Measurements from ENCODE around the gene SERPINA9. TPM values are rescaled to one million over a fixed set of nuclear protein-coding genes. Genes with fewer than 3 reads are reported as not detected.
A peak's percentile ranks its signal among the peaks of the same experiment; 100 is the strongest.

The SERPINA9 gene
- total RNA-seq, 1 donor from 2014 or later, result not detected

DNA sequence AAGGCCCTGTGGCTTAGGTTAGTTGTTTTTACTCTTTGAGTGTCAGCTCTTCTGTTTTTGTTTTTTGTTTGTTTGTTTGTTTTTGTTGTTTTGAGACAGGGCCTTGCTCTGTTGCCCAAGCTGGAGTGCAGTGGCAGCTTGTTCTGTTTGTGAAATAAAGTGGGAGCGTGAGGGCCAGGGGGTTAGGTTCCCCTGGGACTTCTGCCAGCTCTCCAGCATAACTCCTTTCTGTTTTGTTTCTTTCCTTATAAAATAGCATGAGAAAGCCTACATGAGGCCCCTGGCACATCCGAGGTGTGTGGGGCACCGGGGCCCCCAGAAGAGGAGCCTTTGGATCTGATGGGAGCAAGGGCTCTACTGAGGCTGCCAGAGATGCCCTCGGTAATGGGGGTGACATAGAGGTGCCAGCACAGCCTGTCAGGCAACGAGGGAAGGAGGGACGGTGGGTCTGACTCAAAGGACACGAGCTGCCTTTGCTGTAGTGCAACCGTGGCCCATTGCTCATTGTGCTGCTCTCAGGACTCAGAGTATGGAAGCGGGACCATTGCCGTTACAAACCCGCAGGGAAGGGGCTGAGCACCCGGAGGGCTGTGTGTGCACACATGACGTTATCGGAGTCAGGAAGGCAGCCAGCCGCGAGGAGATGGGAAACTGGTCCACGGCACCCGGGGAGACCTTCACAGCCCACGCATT lies 14.3 kb downstream of the SERPINA9 start:
- intact Hi-C loops (cut with DNase I), result no loop called here
- H3K27ac ChIP-seq, result no peak overlapping the region
- no peaks in the 10 kb centered on the region for H3K27me3 ChIP-seq
- peak in 1 of 2 donors; percentile 58 for DNase-seq (ENCODE audit: low spot score in 2 of 2)
- H3K36me3 ChIP-seq, result no peaks in the 10 kb centered on the region
- no peaks in the 10 kb centered on the region for H3K9me3 ChIP-seq
- no peaks in the 10 kb centered on the region for H3K4me1 ChIP-seq
- TF ChIP-seq, protein P1, sequence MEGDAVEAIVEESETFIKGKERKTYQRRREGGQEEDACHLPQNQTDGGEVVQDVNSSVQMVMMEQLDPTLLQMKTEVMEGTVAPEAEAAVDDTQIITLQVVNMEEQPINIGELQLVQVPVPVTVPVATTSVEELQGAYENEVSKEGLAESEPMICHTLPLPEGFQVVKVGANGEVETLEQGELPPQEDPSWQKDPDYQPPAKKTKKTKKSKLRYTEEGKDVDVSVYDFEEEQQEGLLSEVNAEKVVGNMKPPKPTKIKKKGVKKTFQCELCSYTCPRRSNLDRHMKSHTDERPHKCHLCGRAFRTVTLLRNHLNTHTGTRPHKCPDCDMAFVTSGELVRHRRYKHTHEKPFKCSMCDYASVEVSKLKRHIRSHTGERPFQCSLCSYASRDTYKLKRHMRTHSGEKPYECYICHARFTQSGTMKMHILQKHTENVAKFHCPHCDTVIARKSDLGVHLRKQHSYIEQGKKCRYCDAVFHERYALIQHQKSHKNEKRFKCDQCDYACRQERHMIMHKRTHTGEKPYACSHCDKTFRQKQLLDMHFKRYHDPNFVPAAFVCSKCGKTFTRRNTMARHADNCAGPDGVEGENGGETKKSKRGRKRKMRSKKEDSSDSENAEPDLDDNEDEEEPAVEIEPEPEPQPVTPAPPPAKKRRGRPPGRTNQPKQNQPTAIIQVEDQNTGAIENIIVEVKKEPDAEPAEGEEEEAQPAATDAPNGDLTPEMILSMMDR (IDR thresholded peaks at IDR 0.05), result no peak
- no peak overlapping the region for H3K4me3 ChIP-seq

DNA sequence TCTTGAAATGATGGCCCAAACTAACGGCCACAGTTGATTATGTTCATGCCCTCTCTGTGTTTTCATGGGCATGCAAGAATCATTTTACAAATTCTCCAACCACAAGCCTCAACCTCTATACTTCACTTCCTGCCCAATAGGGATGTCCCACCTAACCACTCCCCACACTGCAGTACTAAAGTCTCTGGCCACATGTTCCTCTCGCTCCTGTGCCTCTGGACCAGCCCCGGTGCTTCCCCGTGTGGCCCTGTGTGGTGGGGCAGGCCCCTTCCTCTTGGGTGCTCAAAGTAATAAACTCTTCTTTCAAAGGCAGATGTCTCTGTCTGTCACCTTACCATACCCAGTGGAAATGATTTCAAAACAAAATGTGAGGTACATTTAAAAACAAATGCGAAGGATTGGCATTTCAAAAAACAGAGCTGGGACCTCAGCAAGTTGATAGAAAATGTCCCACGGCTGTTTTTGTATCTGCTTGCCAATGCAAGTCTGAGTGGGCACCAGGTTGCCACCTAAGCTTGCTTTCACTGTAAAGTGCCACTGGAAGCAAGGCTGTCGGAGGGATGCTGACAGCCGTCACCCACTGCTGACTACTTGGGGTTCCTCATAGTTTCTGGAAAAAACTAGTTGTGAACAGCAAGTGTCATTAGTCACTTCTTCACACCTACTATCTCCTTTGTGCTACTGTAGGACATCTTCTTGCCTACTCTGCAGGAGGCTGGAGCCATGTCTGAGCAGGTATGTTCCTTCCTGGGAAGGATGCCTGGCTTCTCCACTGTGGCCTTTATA lies 15.2 kb downstream of the SERPINA9 start:
- H3K27ac ChIP-seq, result no peak overlapping the region
- H3K4me1 ChIP-seq, result no peaks in the 10 kb centered on the region
- peak in 1 of 2 donors; percentile 28 for DNase-seq (ENCODE audit: low spot score in 2 of 2)
- H3K27me3 ChIP-seq, result no peaks in the 10 kb centered on the region
- H3K9me3 ChIP-seq, result no peaks in the 10 kb centered on the region
- intact Hi-C loops (cut with DNase I), result no loop called here
- no peak overlapping the region for H3K4me3 ChIP-seq
- TF ChIP-seq, protein P1 (IDR thresholded peaks at IDR 0.05), result no peak
- no peaks in the 10 kb centered on the region for H3K36me3 ChIP-seq

DNA sequence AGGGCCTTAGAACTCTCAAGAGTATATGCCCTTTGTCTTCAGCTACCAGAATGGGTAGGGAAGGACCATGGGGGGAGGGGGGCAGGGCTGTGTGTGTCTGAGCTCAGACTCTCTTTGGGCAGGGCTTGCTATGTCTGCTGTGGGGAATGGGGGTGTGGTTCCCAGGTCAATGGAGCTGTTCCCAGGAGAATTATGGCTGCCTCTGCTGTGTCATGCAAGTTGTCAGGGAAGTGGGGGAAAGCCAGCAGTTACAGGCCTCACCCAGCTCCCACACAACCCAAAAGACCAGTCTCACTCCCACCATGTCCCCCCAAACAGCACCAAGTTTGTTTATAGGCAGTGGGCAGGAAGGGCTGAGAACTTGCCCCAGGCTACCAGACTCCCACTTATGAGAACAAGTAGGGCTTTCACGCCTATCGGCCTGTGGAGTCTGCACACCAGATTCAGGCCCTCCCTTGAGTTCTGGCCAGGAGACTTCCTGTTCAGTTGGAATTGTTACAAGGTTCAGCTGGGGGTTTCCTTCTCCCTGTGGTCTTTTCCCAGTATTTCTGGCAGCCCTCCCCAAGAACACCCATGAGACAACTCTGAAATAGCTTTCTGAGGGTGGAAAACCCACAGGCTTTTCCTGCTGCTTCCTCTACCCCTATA lies 17.3 kb downstream of the SERPINA9 start:
- TF ChIP-seq, protein P1 (IDR thresholded peaks at IDR 0.05), result no peak
- peak in 1 of 2 donors; percentile 18 for DNase-seq (ENCODE audit: low spot score in 2 of 2)
- Histone ChIP-seq H3K36me3 (no peaks in the 10 kb centered on the region), H3K9me3 (no peaks in the 10 kb centered on the region), H3K4me3 (no peak overlapping the region), H3K4me1 (no peaks in the 10 kb centered on the region), H3K27ac (no peak overlapping the region), H3K27me3 (no peaks in the 10 kb centered on the region)
- intact Hi-C loops (cut with DNase I), result no loop called here

DNA sequence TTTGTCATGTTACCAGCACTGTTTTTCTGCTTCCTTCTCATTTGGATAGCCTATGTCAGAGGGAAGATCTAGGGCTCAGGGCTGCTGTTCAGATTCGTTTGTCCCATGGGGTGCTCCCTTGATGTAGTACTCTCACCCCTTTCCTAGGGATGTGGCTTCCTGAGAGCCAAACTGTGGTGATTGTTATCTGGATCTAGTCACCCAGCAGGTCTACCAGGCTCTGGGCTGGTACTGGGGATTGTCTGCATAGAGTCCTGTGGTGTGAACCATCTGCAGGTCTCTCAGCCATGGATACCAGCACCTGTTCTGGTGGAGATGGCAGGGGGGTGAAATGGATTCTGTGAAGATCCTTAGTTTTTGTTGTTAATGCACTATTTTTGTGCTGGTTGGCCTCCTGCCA lies 17.9 kb downstream of the SERPINA9 start:
- Histone ChIP-seq H3K4me3 (no peak overlapping the region), H3K27ac (no peak overlapping the region), H3K27me3 (no peaks in the 10 kb centered on the region), H3K9me3 (no peaks in the 10 kb centered on the region), H3K4me1 (no peaks in the 10 kb centered on the region), H3K36me3 (no peaks in the 10 kb centered on the region)
- TF ChIP-seq, protein P1 (IDR thresholded peaks at IDR 0.05), result no peak
- DNase-seq (ENCODE audit: low spot score in 2 of 2), result peak in 1 of 2 donors; percentile 5
- intact Hi-C loops (cut with DNase I), result no loop called here

DNA sequence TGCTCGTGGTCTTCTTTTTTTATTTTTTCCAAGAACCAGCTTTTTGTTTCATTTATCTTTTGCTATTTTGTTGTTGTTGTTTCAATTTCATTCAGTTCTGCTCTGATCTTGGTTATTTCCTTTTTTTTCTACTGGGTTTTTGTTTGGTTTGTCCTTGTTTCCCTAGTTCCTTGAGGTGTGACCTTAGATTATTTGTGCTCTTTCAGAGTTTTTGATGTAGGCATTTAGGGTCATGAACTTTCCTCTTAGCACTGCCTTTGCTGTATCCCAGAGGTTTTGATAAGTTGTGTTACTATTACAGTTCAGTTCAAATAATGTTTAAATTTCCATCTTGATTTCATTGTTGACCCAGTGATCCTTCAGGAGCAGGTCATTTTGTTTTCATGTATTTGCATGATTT lies 20.1 kb downstream of the SERPINA9 start:
- TF ChIP-seq, protein P1 (IDR thresholded peaks at IDR 0.05), result no peak
- intact Hi-C loops (cut with DNase I), result no loop called here
- H3K9me3 ChIP-seq, result no peaks in the 10 kb centered on the region

More for the DNA sequence above, 20.1 kb downstream of the SERPINA9 start:
- no peak for DNase-seq (ENCODE audit: low spot score in 2 of 2)
- Histone ChIP-seq H3K27ac (no peak overlapping the region), H3K4me3 (no peak overlapping the region), H3K4me1 (no peaks in the 10 kb centered on the region), H3K36me3 (no peaks in the 10 kb centered on the region), H3K27me3 (no peaks in the 10 kb centered on the region)
